ENCODE measurements around the gene PRELID1. TPM values are rescaled to one million over a fixed set of nuclear protein-coding genes. Genes with fewer than 3 reads are reported as not detected.

PRELID1 gene
- total RNA-seq, 1 donor from 2014 or later, result 141 TPM

- peaks cover 78% of the 10 kb centered on the region for H3K4me1 Mint-ChIP-seq
- intact Hi-C loops (cut with micrococcal nuclease), result no loop called here
- H3K27me3 Mint-ChIP-seq, result no peaks in the 10 kb centered on the region
- DNase-seq (no peak), ATAC-seq (ENCODE audit: low read depth) (no peak)
- TF ChIP-seq, protein P1, sequence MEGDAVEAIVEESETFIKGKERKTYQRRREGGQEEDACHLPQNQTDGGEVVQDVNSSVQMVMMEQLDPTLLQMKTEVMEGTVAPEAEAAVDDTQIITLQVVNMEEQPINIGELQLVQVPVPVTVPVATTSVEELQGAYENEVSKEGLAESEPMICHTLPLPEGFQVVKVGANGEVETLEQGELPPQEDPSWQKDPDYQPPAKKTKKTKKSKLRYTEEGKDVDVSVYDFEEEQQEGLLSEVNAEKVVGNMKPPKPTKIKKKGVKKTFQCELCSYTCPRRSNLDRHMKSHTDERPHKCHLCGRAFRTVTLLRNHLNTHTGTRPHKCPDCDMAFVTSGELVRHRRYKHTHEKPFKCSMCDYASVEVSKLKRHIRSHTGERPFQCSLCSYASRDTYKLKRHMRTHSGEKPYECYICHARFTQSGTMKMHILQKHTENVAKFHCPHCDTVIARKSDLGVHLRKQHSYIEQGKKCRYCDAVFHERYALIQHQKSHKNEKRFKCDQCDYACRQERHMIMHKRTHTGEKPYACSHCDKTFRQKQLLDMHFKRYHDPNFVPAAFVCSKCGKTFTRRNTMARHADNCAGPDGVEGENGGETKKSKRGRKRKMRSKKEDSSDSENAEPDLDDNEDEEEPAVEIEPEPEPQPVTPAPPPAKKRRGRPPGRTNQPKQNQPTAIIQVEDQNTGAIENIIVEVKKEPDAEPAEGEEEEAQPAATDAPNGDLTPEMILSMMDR (IDR thresholded peaks at IDR 0.05), result no peak
- no peak overlapping the region for H3K4me3 Mint-ChIP-seq
- no peaks in the 10 kb centered on the region for H3K9me3 Mint-ChIP-seq
- ChIA-PET CTCF (interaction anchor here (1.4 to 3.4 kb wide), 2 partner anchors 12 to 637 kb away, joined by 3 to 10 read pairs; no protein-coding TSS in a partner anchor), POLR2A (no interaction called here)
- H3K36me3 Mint-ChIP-seq (ENCODE audit: low read depth), result peaks cover 39% of the 10 kb centered on the region
- peak overlapping the region; percentile 25 for H3K27ac Mint-ChIP-seq
Measured at GRCh38 chr5:177297922-177298321, 5.7 kb upstream of the PRELID1 start.

DNA sequence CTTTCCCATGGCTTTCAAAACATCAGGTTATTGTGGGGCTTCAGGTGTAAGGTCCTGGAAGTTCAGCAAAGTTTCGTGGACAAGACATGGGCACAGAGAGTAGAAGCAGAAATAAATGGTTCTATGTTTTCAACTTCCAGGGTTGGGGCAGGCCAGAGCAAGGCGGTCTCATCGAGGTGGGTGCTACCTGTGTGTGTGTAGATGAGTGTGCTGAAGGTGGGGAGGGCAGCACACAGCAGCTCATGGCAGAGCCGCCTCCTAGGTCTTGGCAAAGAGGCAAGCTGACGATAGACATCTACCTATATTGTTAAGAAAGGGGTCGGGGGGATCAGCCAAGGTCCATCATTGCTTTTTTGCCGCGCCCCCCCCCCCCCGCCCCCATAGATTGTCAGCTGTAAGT is 3.9 kb upstream of the PRELID1 start:
- POLR2A ChIA-PET, result interaction anchor here (0.6 to 3.3 kb wide), 6 partner anchors 9 to 168 kb away, joined by 3 to 14 read pairs (median 4); no protein-coding TSS in a partner anchor
- no peaks in the 10 kb centered on the region for H3K27me3 Mint-ChIP-seq

DNA sequence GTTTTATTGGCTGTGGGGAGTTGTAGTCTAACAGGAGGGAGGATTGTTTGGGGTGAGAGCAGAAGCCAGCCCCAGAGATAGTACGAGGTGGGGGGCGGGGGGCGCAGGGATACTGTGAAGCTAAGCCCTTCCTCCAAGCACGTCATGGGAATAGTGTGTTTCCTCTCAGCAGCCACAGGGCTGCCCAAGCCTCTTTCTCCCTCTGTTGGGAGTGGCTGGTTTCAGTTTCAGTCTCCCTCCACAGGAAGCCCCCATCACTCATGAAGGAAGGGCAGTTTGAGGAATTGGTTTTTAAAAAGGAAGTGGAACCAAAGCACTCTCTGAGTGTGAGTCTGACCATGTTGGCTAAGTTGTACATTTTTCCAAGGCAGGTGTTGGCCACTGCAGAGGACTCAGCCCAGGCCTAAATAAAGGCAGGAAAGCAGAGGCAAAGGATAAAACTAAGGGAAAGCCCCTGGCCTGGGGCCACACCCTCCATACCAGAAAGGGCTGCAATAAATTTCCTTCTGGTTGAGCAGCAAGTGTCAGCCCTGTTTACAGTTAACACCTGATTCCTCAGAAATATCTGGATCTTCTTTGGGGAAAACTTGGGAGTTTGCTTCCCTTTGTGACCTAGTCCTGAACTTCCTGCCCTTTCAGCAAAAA is 3.2 kb upstream of the PRELID1 start:
- intact Hi-C loops (cut with micrococcal nuclease), result loop anchor here (1.0 to 5.0 kb wide), 5 partner anchors 186 to 913 kb away; partner anchors contain the start of genes HIGD2A, NOP16, RNF44 and UIMC1
- peaks cover 88% of the 10 kb centered on the region for H3K4me1 Mint-ChIP-seq
- DNase-seq (peak; percentile 62), ATAC-seq (ENCODE audit: low read depth) (peak; percentile 63)
- ChIA-PET CTCF (interaction anchor here (1.0 to 3.4 kb wide), 5 partner anchors 9 to 188 kb away, joined by 3 to 10 read pairs (median 4); no protein-coding TSS in a partner anchor), POLR2A (interaction anchor here (0.6 to 3.3 kb wide), 6 partner anchors 8 to 169 kb away, joined by 3 to 14 read pairs (median 4); no protein-coding TSS in a partner anchor)
- H3K27ac Mint-ChIP-seq, result peak overlapping the region; percentile 89
- peaks cover 22% of the 10 kb centered on the region for H3K36me3 Mint-ChIP-seq (ENCODE audit: low read depth)
- TF ChIP-seq, protein P1 (IDR thresholded peaks at IDR 0.05), result no peak
- H3K27me3 Mint-ChIP-seq, result no peaks in the 10 kb centered on the region
- H3K9me3 Mint-ChIP-seq, result no peaks in the 10 kb centered on the region
- H3K4me3 Mint-ChIP-seq, result peak overlapping the region; percentile 90

More for the DNA sequence above, 3.9 kb upstream of the PRELID1 start:
- ATAC-seq (ENCODE audit: low read depth) (no peak), DNase-seq (no peak)
- no peaks in the 10 kb centered on the region for H3K9me3 Mint-ChIP-seq
- H3K4me3 Mint-ChIP-seq, result no peak overlapping the region
- TF ChIP-seq, protein P1 (IDR thresholded peaks at IDR 0.05), result no peak
- H3K4me1 Mint-ChIP-seq, result peaks cover 88% of the 10 kb centered on the region
- CTCF ChIA-PET, result interaction anchor here (1.1 to 3.4 kb wide), 3 partner anchors 10 to 61 kb away, joined by 3 to 10 read pairs (median 4); no protein-coding TSS in a partner anchor
- intact Hi-C loops (cut with micrococcal nuclease), result loop anchor here (1.0 to 5.0 kb wide), 5 partner anchors 185 to 912 kb away; partner anchors contain the start of genes HIGD2A, NOP16, RNF44 and UIMC1
- peaks cover 26% of the 10 kb centered on the region for H3K36me3 Mint-ChIP-seq (ENCODE audit: low read depth)
- peak overlapping the region; percentile 87 for H3K27ac Mint-ChIP-seq

GRCh38 chr5:177300951-177301350 is 2.6 kb upstream of the PRELID1 start:
- H3K36me3 Mint-ChIP-seq (ENCODE audit: low read depth), result peaks cover 22% of the 10 kb centered on the region
- ChIA-PET CTCF (interaction anchor here (0.8 to 1.6 kb wide), 5 partner anchors 9 to 189 kb away, joined by 3 to 6 read pairs (median 3); no protein-coding TSS in a partner anchor), POLR2A (interaction anchor here (0.9 to 3.3 kb wide), 7 partner anchors 10 to 177 kb away, joined by 3 to 21 read pairs (median 4); partner anchors contain the start of genes LMAN2 and RGS14)
- H3K4me1 Mint-ChIP-seq, result peaks cover 87% of the 10 kb centered on the region
- no peaks in the 10 kb centered on the region for H3K9me3 Mint-ChIP-seq
- TF ChIP-seq, protein P1 (IDR thresholded peaks at IDR 0.05), result no peak
- ATAC-seq (ENCODE audit: low read depth), result no peak
- peak overlapping the region; percentile 90 for H3K4me3 Mint-ChIP-seq
- no peak for DNase-seq
- H3K27ac Mint-ChIP-seq, result peak overlapping the region; percentile 89
- intact Hi-C loops (cut with micrococcal nuclease), result loop anchor here (1.0 to 5.0 kb wide), 5 partner anchors 186 to 914 kb away; partner anchors contain the start of genes HIGD2A, NOP16, RNF44 and UIMC1
- H3K27me3 Mint-ChIP-seq, result no peaks in the 10 kb centered on the region

Measured in activated B cell treated with CpG ODN at 0.5 μM for 24 hours (primary cell).